Measurements from ENCODE around the gene VEGFD.

Gene VEGFD

GRCh38 chrX:15358533-15358932 is 25.7 kb downstream of the VEGFD start:
- H3K9ac ChIP-seq (ENCODE audit: low read depth, low read length), result no peak overlapping the region
- no peaks in the 10 kb centered on the region for H3K27me3 ChIP-seq (ENCODE audit: insufficient read depth, low read length)
- H3K4me1 ChIP-seq (ENCODE audit: insufficient read depth, low read length), result no peaks in the 10 kb centered on the region
- no peak overlapping the region for H3K4me3 ChIP-seq (ENCODE audit: low read length)
- no peak overlapping the region for H3K27ac ChIP-seq (ENCODE audit: low read depth, low read length)
- no peaks in the 10 kb centered on the region for H3K36me3 ChIP-seq (ENCODE audit: insufficient read depth, low read length)
- WGBS, result no CpG with 5 or more reads among the region's 2 CpGs
- H3K9me3 ChIP-seq (ENCODE audit: insufficient read depth, low read depth, low read length), result no peaks in the 10 kb centered on the region

GRCh38 chrX:15356444-15356843 is 27.8 kb downstream of the VEGFD start:
- Histone ChIP-seq H3K4me1 (ENCODE audit: insufficient read depth, low read length) (no peaks in the 10 kb centered on the region), H3K27ac (ENCODE audit: low read depth, low read length) (no peak overlapping the region), H3K27me3 (ENCODE audit: insufficient read depth, low read length) (no peaks in the 10 kb centered on the region), H3K9ac (ENCODE audit: low read depth, low read length) (no peak overlapping the region), H3K36me3 (ENCODE audit: insufficient read depth, low read length) (no peaks in the 10 kb centered on the region), H3K4me3 (ENCODE audit: low read length) (no peak overlapping the region), H3K9me3 (ENCODE audit: insufficient read depth, low read depth, low read length) (no peaks in the 10 kb centered on the region)
- WGBS, result 78% methylated on average over 1 of the region's 1 CpG

GRCh38 chrX:15350329-15350996 is 33.8 kb downstream of the VEGFD start:
- Histone ChIP-seq H3K9me3 (ENCODE audit: insufficient read depth, low read depth, low read length) (no peaks in the 10 kb centered on the region), H3K4me3 (ENCODE audit: low read length) (no peak overlapping the region), H3K27me3 (ENCODE audit: insufficient read depth, low read length) (peaks cover 3% of the 10 kb centered on the region; the same call in 1 of the 2 replicates), H3K4me1 (ENCODE audit: insufficient read depth, low read length) (no peaks in the 10 kb centered on the region), H3K36me3 (ENCODE audit: insufficient read depth, low read length) (no peaks in the 10 kb centered on the region), H3K27ac (ENCODE audit: low read depth, low read length) (no peak overlapping the region), H3K9ac (ENCODE audit: low read depth, low read length) (no peak overlapping the region)
- 72% methylated on average over 8 of the region's 8 CpGs for WGBS

GRCh38 chrX:15349046-15349445 is 35.2 kb downstream of the VEGFD start:
- no peak overlapping the region for H3K27ac ChIP-seq (ENCODE audit: low read depth, low read length)
- WGBS, result 26% methylated on average over 2 of the region's 2 CpGs
- no peak overlapping the region for H3K4me3 ChIP-seq (ENCODE audit: low read length)
- H3K4me1 ChIP-seq (ENCODE audit: insufficient read depth, low read length), result no peaks in the 10 kb centered on the region
- H3K36me3 ChIP-seq (ENCODE audit: insufficient read depth, low read length), result no peaks in the 10 kb centered on the region
- no peaks in the 10 kb centered on the region for H3K9me3 ChIP-seq (ENCODE audit: insufficient read depth, low read depth, low read length)
- H3K27me3 ChIP-seq (ENCODE audit: insufficient read depth, low read length), result peaks cover 8% of the 10 kb centered on the region
- H3K9ac ChIP-seq (ENCODE audit: low read depth, low read length), result no peak overlapping the region

GRCh38 chrX:15345976-15346375 is 38.2 kb downstream of the VEGFD start:
- 84% methylated on average over 3 of the region's 3 CpGs for WGBS
- Histone ChIP-seq H3K4me3 (ENCODE audit: low read length) (no peak overlapping the region), H3K4me1 (ENCODE audit: insufficient read depth, low read length) (no peaks in the 10 kb centered on the region), H3K27ac (ENCODE audit: low read depth, low read length) (no peak overlapping the region), H3K27me3 (ENCODE audit: insufficient read depth, low read length) (peaks cover 19% of the 10 kb centered on the region), H3K9ac (ENCODE audit: low read depth, low read length) (no peak overlapping the region), H3K9me3 (ENCODE audit: insufficient read depth, low read depth, low read length) (no peaks in the 10 kb centered on the region), H3K36me3 (ENCODE audit: insufficient read depth, low read length) (no peaks in the 10 kb centered on the region)

- peaks cover 19% of the 10 kb centered on the region for H3K27me3 ChIP-seq (ENCODE audit: insufficient read depth, low read length)
- H3K27ac ChIP-seq (ENCODE audit: low read depth, low read length), result no peak overlapping the region
- H3K4me1 ChIP-seq (ENCODE audit: insufficient read depth, low read length), result no peaks in the 10 kb centered on the region
- H3K9me3 ChIP-seq (ENCODE audit: insufficient read depth, low read depth, low read length), result no peaks in the 10 kb centered on the region
- no peak overlapping the region for H3K4me3 ChIP-seq (ENCODE audit: low read length)
- no peak overlapping the region for H3K9ac ChIP-seq (ENCODE audit: low read depth, low read length)
- H3K36me3 ChIP-seq (ENCODE audit: insufficient read depth, low read length), result no peaks in the 10 kb centered on the region
These were observed 40.1 kb downstream of the VEGFD start for GRCh38 chrX:15344106-15344505.

- H3K9me3 ChIP-seq (ENCODE audit: insufficient read depth, low read depth, low read length), result no peaks in the 10 kb centered on the region
- H3K27me3 ChIP-seq (ENCODE audit: insufficient read depth, low read length), result peaks cover 21% of the 10 kb centered on the region
- H3K4me3 ChIP-seq (ENCODE audit: low read length), result no peak overlapping the region
- WGBS, result 88% methylated on average over 3 of the region's 5 CpGs
- H3K9ac ChIP-seq (ENCODE audit: low read depth, low read length), result no peak overlapping the region
- no peaks in the 10 kb centered on the region for H3K36me3 ChIP-seq (ENCODE audit: insufficient read depth, low read length)
- no peaks in the 10 kb centered on the region for H3K4me1 ChIP-seq (ENCODE audit: insufficient read depth, low read length)
- no peak overlapping the region for H3K27ac ChIP-seq (ENCODE audit: low read depth, low read length)
These were observed 41.1 kb downstream of the VEGFD start for GRCh38 chrX:15343075-15343476.

GRCh38 chrX:15340867-15341266 is 43.3 kb downstream of the VEGFD start:
- 87% methylated on average over 2 of the region's 2 CpGs for WGBS
- H3K27me3 ChIP-seq (ENCODE audit: insufficient read depth, low read length), result peaks cover 23% of the 10 kb centered on the region

GRCh38 chrX:15336023-15336413 is 48.2 kb downstream of the VEGFD start:
- Histone ChIP-seq H3K9me3 (ENCODE audit: insufficient read depth, low read depth, low read length) (no peaks in the 10 kb centered on the region), H3K36me3 (ENCODE audit: insufficient read depth, low read length) (peaks cover 17% of the 10 kb centered on the region), H3K4me1 (ENCODE audit: insufficient read depth, low read length) (no peaks in the 10 kb centered on the region), H3K4me3 (ENCODE audit: low read length) (peak overlapping the region; percentile 95), H3K27me3 (ENCODE audit: insufficient read depth, low read length) (peaks cover 4% of the 10 kb centered on the region; the same call in 1 of the 2 replicates), H3K27ac (ENCODE audit: low read depth, low read length) (no peak overlapping the region), H3K9ac (ENCODE audit: low read depth, low read length) (no peak overlapping the region; the same call in 1 of the 2 replicates)
- WGBS, result 6% methylated on average over 8 of the region's 10 CpGs

More at GRCh38 chrX:15340867-15341266, 43.3 kb downstream of the VEGFD start:
- H3K9me3 ChIP-seq (ENCODE audit: insufficient read depth, low read depth, low read length), result no peaks in the 10 kb centered on the region
- H3K36me3 ChIP-seq (ENCODE audit: insufficient read depth, low read length), result no peaks in the 10 kb centered on the region
- H3K27ac ChIP-seq (ENCODE audit: low read depth, low read length), result no peak overlapping the region
- H3K9ac ChIP-seq (ENCODE audit: low read depth, low read length), result no peak overlapping the region
- no peak overlapping the region for H3K4me3 ChIP-seq (ENCODE audit: low read length)
- no peaks in the 10 kb centered on the region for H3K4me1 ChIP-seq (ENCODE audit: insufficient read depth, low read length)

- WGBS, result under 1% methylated on average over 67 of the region's 72 CpGs
- Histone ChIP-seq H3K27me3 (ENCODE audit: insufficient read depth, low read length) (peaks cover 4% of the 10 kb centered on the region; the same call in 1 of the 2 replicates), H3K9ac (ENCODE audit: low read depth, low read length) (peak within 1 kb of the TSS; percentile 82), H3K27ac (ENCODE audit: low read depth, low read length) (peak within 1 kb of the TSS; percentile 60; the same call in 1 of the 2 replicates), H3K4me3 (ENCODE audit: low read length) (peak within 1 kb of the TSS; percentile 95), H3K4me1 (ENCODE audit: insufficient read depth, low read length) (no peaks in the 10 kb centered on the region), H3K36me3 (ENCODE audit: insufficient read depth, low read length) (peaks cover 21% of the 10 kb centered on the region), H3K9me3 (ENCODE audit: insufficient read depth, low read depth, low read length) (no peaks in the 10 kb centered on the region)
These were observed 48.8 kb downstream of the VEGFD start, which contains the start of gene PIGA for GRCh38 chrX:15335135-15336022. PIGA (minus strand) TSS chrX:15335523; CDS start chrX:15331930, 3,593 bp downstream.

- no peaks in the 10 kb centered on the region for H3K4me1 ChIP-seq (ENCODE audit: insufficient read depth, low read length)
- no peak overlapping the region for H3K27ac ChIP-seq (ENCODE audit: low read depth, low read length)
- peaks cover 25% of the 10 kb centered on the region for H3K36me3 ChIP-seq (ENCODE audit: insufficient read depth, low read length)
- WGBS, result 27% methylated on average over 5 of the region's 7 CpGs
- peak overlapping the region; percentile 95 for H3K4me3 ChIP-seq (ENCODE audit: low read length)
- no peaks in the 10 kb centered on the region for H3K9me3 ChIP-seq (ENCODE audit: insufficient read depth, low read depth, low read length)
- peaks cover 4% of the 10 kb centered on the region; the same call in 1 of the 2 replicates for H3K27me3 ChIP-seq (ENCODE audit: insufficient read depth, low read length)
- peak overlapping the region; percentile 82 for H3K9ac ChIP-seq (ENCODE audit: low read depth, low read length)
These were observed 49.7 kb downstream of the VEGFD start for GRCh38 chrX:15334561-15334960.
